Neural progenitor cell (in vitro differentiated cells): ENCODE measurements around the gene SBF1. TPM values are rescaled to one million over a fixed set of nuclear protein-coding genes. Genes with fewer than 3 reads are reported as not detected.

Experiments used
- DNase-seq: peaks from one replicate; pipeline ENCODE4 v3.0.0-alpha.2; 2016; ENCODE audit warnings: low spot score
- H2AFZ ChIP-seq: fragments of 200-600 bp; sonication (generic); replicated peaks from 2 replicates; pipeline ENCODE4 v1.6.1; 2016; ENCODE audit warnings: antibody characterized with exemption
- H3F3A ChIP-seq: fragments of 200-600 bp; sonication (generic); 2 replicates; pipeline ENCODE4 v1.6.1; 2016; ENCODE audit warnings: antibody characterized with exemption, low read depth
- H3K27ac ChIP-seq: fragments of 200-600 bp; sonication (generic); 2 replicates; pipeline ENCODE4 v1.5.1; 2016; ENCODE audit warnings: mild to moderate bottlenecking
- H3K27me3 ChIP-seq: fragments of 200-600 bp; sonication (generic); 2 replicates; pipeline ENCODE4 v1.6.1; 2016; ENCODE audit warnings: mild to moderate bottlenecking, moderate library complexity
- H3K36me3 ChIP-seq: fragments of 200-600 bp; sonication (generic); 2 replicates; pipeline ENCODE4 v1.5.1; 2016
- H3K4me1 ChIP-seq: fragments of 200-600 bp; sonication (generic); 2 replicates; pipeline ENCODE4 v1.6.1; 2016; ENCODE audit warnings: mixed run types
- H3K4me2 ChIP-seq: fragments of 200-600 bp; sonication (generic); 2 replicates; pipeline ENCODE4 v1.6.1; 2016
- H3K4me3 ChIP-seq: fragments of 200-600 bp; sonication (generic); 2 replicates; pipeline ENCODE4 v1.5.1; 2016
- H3K79me2 ChIP-seq: fragments of 200-600 bp; sonication (generic); 2 replicates; pipeline ENCODE4 v1.6.1; 2016; ENCODE audit warnings: low read depth
- H3K9ac ChIP-seq: fragments of 200-600 bp; sonication (generic); 2 replicates; pipeline ENCODE4 v1.6.1; 2016
- H3K9me3 ChIP-seq: fragments of 200-600 bp; sonication (generic); 2 replicates; pipeline ENCODE4 v1.5.1; 2016; ENCODE audit warnings: low read depth
- H4K20me1 ChIP-seq: fragments of 200-600 bp; sonication (generic); 2 replicates; pipeline ENCODE4 v1.6.1; 2016; ENCODE audit warnings: low read depth
- H3K27ac Mint-ChIP-seq: 3 replicates; pipeline ENCODE4 v1.8.0; 2021; ENCODE audit warnings: mixed read lengths
- H3K27me3 Mint-ChIP-seq: 2 replicates; pipeline ENCODE4 v1.8.0; 2022; ENCODE audit warnings: low read depth, mild to moderate bottlenecking, inconsistent platforms, moderate library complexity, mixed read lengths; ENCODE audit not compliant: insufficient read depth
- H3K36me3 Mint-ChIP-seq: 3 replicates; pipeline ENCODE4 v1.8.0; 2021; ENCODE audit warnings: mixed read lengths
- H3K4me1 Mint-ChIP-seq: 3 replicates; pipeline ENCODE4 v1.8.0; 2021; ENCODE audit warnings: mixed read lengths
- H3K4me3 Mint-ChIP-seq: 3 replicates; pipeline ENCODE4 v1.8.0; 2021; ENCODE audit warnings: mild to moderate bottlenecking, moderate library complexity, mixed read lengths
- H3K9me3 Mint-ChIP-seq: 3 replicates; pipeline ENCODE4 v1.8.0; 2020; ENCODE audit warnings: mixed read lengths
- EZH2 ChIP-seq: fragments of 200-600 bp; sonication (generic); IDR thresholded peaks from 2 replicates; pipeline ENCODE4 v1.6.1; 2017; ENCODE audit warnings: antibody characterized with exemption, mild to moderate bottlenecking, moderate library complexity
- EZH2phosphoT487 ChIP-seq: fragments of 200-600 bp; sonication (generic); IDR thresholded peaks from 2 replicates; pipeline ENCODE4 v1.6.1; 2017; ENCODE audit warnings: antibody characterized with exemption
- total RNA-seq: library from RNA; depleted of rRNA; stranded (reverse); fragments of >200 nt; gene quantifications from 2 replicates; pipeline ENCODE4 v1.2.3, GENCODE V29; 2015; ENCODE audit warnings: low replicate concordance
- TF ChIP-seq, protein P1 (sequence below): fragments of 200-600 bp; sonication (generic); IDR thresholded peaks from 2 replicates; pipeline ENCODE4 v1.5.1; 2017; ENCODE audit warnings: antibody characterized with exemption, mild to moderate bottlenecking

SBF1 gene
- total RNA-seq, 1 donor from 2014 or later, result 25.8 TPM

DNA sequence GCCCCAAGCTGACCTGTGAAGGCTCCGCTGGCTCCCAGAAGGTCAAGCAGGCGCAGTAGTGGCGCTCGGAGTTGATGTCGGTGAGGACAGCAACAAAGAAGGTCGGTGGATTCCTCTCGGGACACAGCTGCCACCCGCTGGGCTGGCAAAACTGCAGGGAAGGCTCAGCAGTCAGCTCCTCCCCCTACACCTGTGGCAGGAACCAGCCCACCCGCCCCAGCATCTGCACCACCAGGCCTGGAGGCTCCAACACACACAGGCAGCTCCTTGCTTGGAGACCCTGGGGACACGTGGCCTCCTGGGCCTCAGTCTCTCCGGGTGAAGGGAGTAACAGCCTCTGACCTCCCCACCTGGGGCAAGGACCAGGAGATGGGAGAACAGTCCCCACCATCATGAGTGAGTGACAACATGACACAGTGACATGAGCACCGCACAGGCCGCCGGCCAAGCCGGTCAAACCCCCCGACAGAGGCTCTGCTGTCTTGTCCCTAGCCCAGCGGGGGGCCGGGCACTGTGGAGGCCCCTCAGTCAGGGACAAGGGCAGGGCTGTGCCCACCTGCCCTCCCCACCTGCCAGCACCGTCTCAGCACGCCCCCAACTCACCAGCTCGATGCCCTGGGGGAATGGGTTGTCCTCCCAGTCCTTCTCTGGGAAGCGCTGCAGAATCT lies 6.9 kb downstream of the SBF1 start:
- Histone ChIP-seq H3K9me3 (no peaks in the 10 kb centered on the region), H4K20me1 (peaks cover 60% of the 10 kb centered on the region), H3K4me1 (peaks cover 3% of the 10 kb centered on the region), H2AFZ (no peak overlapping the region), H3K27me3 (no peaks in the 10 kb centered on the region), H3K4me2 (no peak overlapping the region), H3K36me3 (no peaks in the 10 kb centered on the region), H3K9ac (no peak overlapping the region), H3F3A (no peaks in the 10 kb centered on the region), H3K4me3 (no peak overlapping the region), H3K27ac (no peak overlapping the region), H3K79me2 (peaks cover 47% of the 10 kb centered on the region)
- H3K36me3 Mint-ChIP-seq, result peaks cover 10% of the 10 kb centered on the region
- TF ChIP-seq, protein P1, sequence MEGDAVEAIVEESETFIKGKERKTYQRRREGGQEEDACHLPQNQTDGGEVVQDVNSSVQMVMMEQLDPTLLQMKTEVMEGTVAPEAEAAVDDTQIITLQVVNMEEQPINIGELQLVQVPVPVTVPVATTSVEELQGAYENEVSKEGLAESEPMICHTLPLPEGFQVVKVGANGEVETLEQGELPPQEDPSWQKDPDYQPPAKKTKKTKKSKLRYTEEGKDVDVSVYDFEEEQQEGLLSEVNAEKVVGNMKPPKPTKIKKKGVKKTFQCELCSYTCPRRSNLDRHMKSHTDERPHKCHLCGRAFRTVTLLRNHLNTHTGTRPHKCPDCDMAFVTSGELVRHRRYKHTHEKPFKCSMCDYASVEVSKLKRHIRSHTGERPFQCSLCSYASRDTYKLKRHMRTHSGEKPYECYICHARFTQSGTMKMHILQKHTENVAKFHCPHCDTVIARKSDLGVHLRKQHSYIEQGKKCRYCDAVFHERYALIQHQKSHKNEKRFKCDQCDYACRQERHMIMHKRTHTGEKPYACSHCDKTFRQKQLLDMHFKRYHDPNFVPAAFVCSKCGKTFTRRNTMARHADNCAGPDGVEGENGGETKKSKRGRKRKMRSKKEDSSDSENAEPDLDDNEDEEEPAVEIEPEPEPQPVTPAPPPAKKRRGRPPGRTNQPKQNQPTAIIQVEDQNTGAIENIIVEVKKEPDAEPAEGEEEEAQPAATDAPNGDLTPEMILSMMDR, result no peak
- TF ChIP-seq EZH2 (no peak), EZH2phosphoT487 (no peak)
- no peak overlapping the region for H3K27ac Mint-ChIP-seq
- peaks cover 3% of the 10 kb centered on the region for H3K27me3 Mint-ChIP-seq
- H3K9me3 Mint-ChIP-seq, result no peaks in the 10 kb centered on the region
- peaks cover 3% of the 10 kb centered on the region for H3K4me1 Mint-ChIP-seq
- DNase-seq, result no peak
- H3K4me3 Mint-ChIP-seq, result no peak overlapping the region

DNA sequence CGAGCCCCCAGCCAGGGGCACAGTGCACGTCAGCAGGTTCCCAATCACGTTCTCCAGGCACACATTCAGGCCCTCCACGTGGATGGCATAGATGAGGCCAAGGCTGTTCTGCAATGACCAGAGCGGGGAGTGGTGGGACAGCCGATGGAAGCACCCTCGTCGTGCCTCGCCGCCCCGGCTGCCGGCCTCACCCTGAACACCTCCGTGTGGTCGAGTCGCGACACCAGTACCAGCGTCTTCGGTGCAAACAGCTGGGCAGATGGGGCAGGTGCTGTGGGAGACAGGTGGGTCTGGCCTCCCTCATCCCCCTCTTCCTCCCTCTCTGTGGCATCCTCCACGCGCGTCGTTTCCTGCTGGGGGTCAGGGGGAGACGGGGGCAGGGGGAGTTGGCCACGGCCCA lies 7.5 kb downstream of the SBF1 start:
- no peak for DNase-seq
- no peak overlapping the region for H3K27ac Mint-ChIP-seq
- Histone ChIP-seq H3K4me1 (peaks cover 3% of the 10 kb centered on the region), H3K9me3 (no peaks in the 10 kb centered on the region), H3K27me3 (no peaks in the 10 kb centered on the region), H4K20me1 (peaks cover 55% of the 10 kb centered on the region), H3F3A (no peaks in the 10 kb centered on the region), H3K9ac (no peak overlapping the region), H3K4me2 (no peak overlapping the region), H3K79me2 (peaks cover 42% of the 10 kb centered on the region), H3K4me3 (no peak overlapping the region), H2AFZ (no peak overlapping the region), H3K27ac (no peak overlapping the region), H3K36me3 (no peaks in the 10 kb centered on the region)
- no peaks in the 10 kb centered on the region for H3K9me3 Mint-ChIP-seq
- TF ChIP-seq EZH2 (no peak), EZH2phosphoT487 (no peak)
- TF ChIP-seq, protein P1, result no peak
- peaks cover 3% of the 10 kb centered on the region for H3K27me3 Mint-ChIP-seq
- no peak overlapping the region for H3K4me3 Mint-ChIP-seq
- H3K36me3 Mint-ChIP-seq, result peaks cover 10% of the 10 kb centered on the region
- H3K4me1 Mint-ChIP-seq, result peaks cover 2% of the 10 kb centered on the region

DNA sequence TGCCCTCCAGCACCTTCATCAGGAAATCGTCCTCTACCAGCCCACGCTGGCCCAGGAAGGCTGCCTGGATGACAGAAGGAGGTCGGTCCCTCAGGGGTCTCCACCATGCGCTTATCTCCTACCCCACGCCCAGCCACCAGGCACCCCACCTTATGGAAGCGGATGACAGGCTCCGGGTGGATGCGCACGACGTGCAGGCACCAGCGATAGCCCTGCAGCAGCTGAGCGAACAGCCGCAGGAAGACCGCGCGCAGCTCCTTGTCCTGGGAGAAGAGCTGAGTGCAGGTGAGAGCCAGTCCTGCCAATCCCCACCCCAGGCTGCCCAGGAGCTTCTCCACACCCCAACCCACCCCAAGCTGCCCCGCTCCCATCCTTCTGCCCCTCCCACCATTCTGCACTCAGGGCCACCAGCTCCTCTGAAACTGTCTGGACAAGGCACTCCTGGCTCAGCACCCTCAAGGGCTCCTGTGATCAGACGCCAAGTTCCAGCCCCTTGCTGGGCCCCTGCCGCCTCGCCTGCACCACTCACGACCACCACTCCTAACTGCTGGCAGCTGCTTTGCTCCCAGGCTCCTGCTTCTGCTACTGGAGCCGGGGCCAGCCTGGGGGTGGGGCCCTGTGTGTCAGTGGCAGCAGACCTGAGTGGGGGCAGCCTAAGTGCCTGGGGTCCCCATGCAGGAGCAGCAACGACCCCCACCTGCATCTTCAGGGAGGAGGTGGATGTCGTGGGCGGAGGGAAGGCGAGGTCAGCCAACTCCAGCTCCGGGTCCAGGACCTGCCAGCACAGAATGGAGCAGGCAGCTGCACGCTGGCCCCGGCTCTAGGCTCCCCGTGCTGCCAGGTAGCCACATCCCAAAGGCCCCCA lies 9.5 kb downstream of the SBF1 start:
- Histone ChIP-seq H2AFZ (no peak overlapping the region), H3K79me2 (peaks cover 21% of the 10 kb centered on the region), H3K4me2 (no peak overlapping the region), H3F3A (no peaks in the 10 kb centered on the region), H3K36me3 (no peaks in the 10 kb centered on the region), H3K9me3 (no peaks in the 10 kb centered on the region), H4K20me1 (peaks cover 34% of the 10 kb centered on the region), H3K4me3 (no peak overlapping the region), H3K4me1 (peaks cover 3% of the 10 kb centered on the region), H3K27ac (no peak overlapping the region), H3K9ac (no peak overlapping the region), H3K27me3 (no peaks in the 10 kb centered on the region)
- Mint-ChIP-seq H3K9me3 (no peaks in the 10 kb centered on the region), H3K27me3 (peaks cover 3% of the 10 kb centered on the region), H3K4me1 (no peaks in the 10 kb centered on the region), H3K4me3 (no peak overlapping the region), H3K36me3 (peaks cover 10% of the 10 kb centered on the region), H3K27ac (no peak overlapping the region)
- no peak for TF ChIP-seq EZH2phosphoT487
- no peak for DNase-seq

DNA sequence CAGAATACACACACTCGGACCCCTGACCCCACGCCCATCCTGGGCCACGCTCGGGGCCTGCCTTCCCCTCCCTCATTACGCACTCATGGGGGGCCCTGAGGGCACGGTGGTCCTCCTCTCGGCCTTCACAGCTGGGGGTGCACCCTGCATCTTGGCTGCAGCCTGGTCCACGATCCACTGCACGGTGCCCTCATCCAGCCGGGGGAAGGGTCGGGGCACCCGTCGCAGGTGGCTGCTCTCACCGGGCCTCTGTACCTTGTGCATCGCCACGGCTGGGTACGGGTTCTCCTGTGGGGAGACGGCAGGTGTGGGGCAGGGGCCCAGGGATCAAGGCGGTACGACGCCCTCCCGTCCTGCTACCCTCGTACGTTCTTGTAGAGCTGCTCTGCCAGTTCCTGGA lies 10.4 kb downstream of the SBF1 start:
- TF ChIP-seq EZH2phosphoT487 (no peak), EZH2 (no peak)
- TF ChIP-seq, protein P1, result no peak
- no peak overlapping the region for H3K27ac Mint-ChIP-seq
- Histone ChIP-seq H3K4me1 (no peaks in the 10 kb centered on the region), H3K27me3 (no peaks in the 10 kb centered on the region), H3K4me3 (no peak overlapping the region), H3F3A (no peaks in the 10 kb centered on the region), H3K9me3 (no peaks in the 10 kb centered on the region), H2AFZ (no peak overlapping the region), H3K9ac (no peak overlapping the region), H3K4me2 (no peak overlapping the region), H3K36me3 (no peaks in the 10 kb centered on the region), H3K27ac (no peak overlapping the region), H3K79me2 (peaks cover 13% of the 10 kb centered on the region), H4K20me1 (peaks cover 26% of the 10 kb centered on the region)
- no peaks in the 10 kb centered on the region for H3K4me1 Mint-ChIP-seq
- peaks cover 10% of the 10 kb centered on the region for H3K36me3 Mint-ChIP-seq
- H3K9me3 Mint-ChIP-seq, result no peaks in the 10 kb centered on the region
- no peak for DNase-seq
- H3K27me3 Mint-ChIP-seq, result peaks cover 3% of the 10 kb centered on the region
- H3K4me3 Mint-ChIP-seq, result no peak overlapping the region
